DND-41 (cell line): Measurements from ENCODE around the gene MYCBPAP.

Experiments
- ATAC-seq: fragments of 200-7000 bp; cut with Tn5 transposase; 3 replicates; pipeline ENCODE4 v1.9.1; 2021; ENCODE audit warnings: low read depth; ENCODE audit not compliant: insufficient read depth
- DNase-seq: peaks from one replicate; pipeline ENCODE4 v3.0.0-alpha.2; 2020
- H2AFZ ChIP-seq: 2 replicates; pipeline ENCODE4 v1.6.0; 2012; ENCODE audit warnings: low read depth, low read length
- H3K27ac ChIP-seq: 2 replicates; pipeline ENCODE4 v1.5.1; 2012; ENCODE audit warnings: low read length, inconsistent platforms
- H3K27me3 ChIP-seq: fragments of 200-600 bp; sonication (generic); 2 replicates; pipeline ENCODE4 v1.6.0; 2012; ENCODE audit warnings: low read length, mild to moderate bottlenecking, inconsistent platforms; ENCODE audit not compliant: insufficient read depth, poor library complexity
- H3K36me3 ChIP-seq: 2 replicates; pipeline ENCODE4 v1.5.1; 2012; ENCODE audit warnings: low read length, inconsistent platforms; ENCODE audit not compliant: insufficient read depth
- H3K4me1 ChIP-seq: 2 replicates; pipeline ENCODE4 v1.5.1; 2012; ENCODE audit warnings: mild to moderate bottlenecking, low read length; ENCODE audit not compliant: insufficient read depth
- H3K4me2 ChIP-seq: 2 replicates; pipeline ENCODE4 v1.6.0; 2012; ENCODE audit warnings: mild to moderate bottlenecking, moderate library complexity, low read length, inconsistent platforms; ENCODE audit not compliant: insufficient read depth
- H3K4me3 ChIP-seq, 2 experiments: fragments of 200-600 bp in 1 of 2; shearing (Covaris generic) in 1 of 2; 2 replicates each; pipeline ENCODE4 v1.5.1; 2012 to 2016; ENCODE audit warnings: inconsistent platforms in 2 of 2, low read length in 2 of 2, mild to moderate bottlenecking in 2 of 2, low read depth in 1 of 2, moderate library complexity in 1 of 2
- H3K79me2 ChIP-seq: 2 replicates; pipeline ENCODE4 v1.6.0; 2012; ENCODE audit warnings: low read length, inconsistent platforms; ENCODE audit not compliant: insufficient read depth
- H3K9ac ChIP-seq: 2 replicates; pipeline ENCODE4 v1.6.0; 2012; ENCODE audit warnings: low read depth, mild to moderate bottlenecking, inconsistent platforms, low read length, moderate library complexity
- H3K9me3 ChIP-seq: 2 replicates; pipeline ENCODE4 v1.5.1; 2012; ENCODE audit warnings: low read length, moderate library complexity, mild to moderate bottlenecking, inconsistent platforms; ENCODE audit not compliant: insufficient read depth, severe bottlenecking
- H4K20me1 ChIP-seq: 2 replicates; pipeline ENCODE4 v1.6.0; 2012; ENCODE audit warnings: low read length; ENCODE audit not compliant: insufficient read depth
- EZH2 ChIP-seq: IDR thresholded peaks from 3 replicates; pipeline ENCODE4 v1.6.1; 2012; ENCODE audit warnings: borderline replicate concordance, low read depth, mild to moderate bottlenecking, moderate library complexity, low read length, inconsistent platforms; ENCODE audit not compliant: severe bottlenecking
- TF ChIP-seq, protein P1 (sequence below): IDR thresholded peaks from 2 replicates; pipeline ENCODE4 v1.5.1; 2012; ENCODE audit warnings: borderline replicate concordance, low read length, moderate library complexity, mild to moderate bottlenecking; ENCODE audit not compliant: poor library complexity, severe bottlenecking; ENCODE audit errors: extremely low read depth

MYCBPAP gene

DNA sequence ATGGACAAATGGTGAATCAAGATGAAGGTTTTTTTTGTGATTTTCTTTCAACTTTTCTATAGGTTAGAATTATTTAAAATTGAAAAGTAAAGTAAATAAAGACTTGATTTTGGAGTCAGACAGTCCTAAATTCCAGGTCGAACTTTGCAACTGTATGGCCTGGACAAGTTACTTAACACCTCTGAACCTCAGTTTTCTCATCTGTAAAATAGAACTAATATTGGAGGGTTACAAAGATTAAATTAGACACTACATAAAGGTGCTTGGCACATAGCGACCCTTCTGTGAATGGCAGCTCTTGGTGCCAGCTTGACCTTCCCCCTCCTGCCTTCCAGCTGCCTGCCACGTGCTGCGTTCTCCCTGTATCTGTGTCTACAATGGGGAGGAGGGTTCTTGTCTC lies 26.6 kb upstream of the MYCBPAP start:
- no peak overlapping the region for H3K9ac ChIP-seq

DNA sequence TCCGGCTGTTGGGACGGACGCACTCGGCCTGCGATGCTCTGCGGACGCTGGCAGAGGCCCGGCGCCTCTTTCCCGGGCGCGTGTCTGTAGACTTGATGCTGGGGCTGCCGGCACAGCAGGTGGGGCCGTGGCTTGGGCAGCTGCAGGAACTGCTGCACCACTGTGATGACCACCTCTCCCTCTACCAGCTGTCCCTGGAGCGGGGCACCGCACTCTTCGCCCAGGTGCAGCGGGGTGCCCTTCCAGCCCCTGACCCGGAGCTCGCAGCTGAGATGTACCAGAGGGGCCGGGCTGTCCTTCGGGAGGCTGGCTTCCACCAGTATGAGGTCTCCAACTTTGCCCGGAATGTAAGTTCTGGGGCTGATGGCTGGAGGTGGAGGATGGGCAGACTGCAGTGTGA lies 26.1 kb upstream of the MYCBPAP start:
- Histone ChIP-seq H3K79me2 (peaks cover 38% of the 10 kb centered on the region), H3K9ac (no peak overlapping the region), H3K4me2 (no peak overlapping the region), H3K4me1 (peaks cover 29% of the 10 kb centered on the region), H3K4me3 (no peak overlapping the region), H3K27ac (no peak overlapping the region), H2AFZ (no peak overlapping the region), H3K9me3 (no peaks in the 10 kb centered on the region), H4K20me1 (peaks cover 17% of the 10 kb centered on the region; the same call in 1 of the 2 replicates), H3K36me3 (peaks cover 62% of the 10 kb centered on the region), H3K27me3 (no peaks in the 10 kb centered on the region)
- DNase-seq (no peak), ATAC-seq (no peak)
- TF ChIP-seq, protein P1, sequence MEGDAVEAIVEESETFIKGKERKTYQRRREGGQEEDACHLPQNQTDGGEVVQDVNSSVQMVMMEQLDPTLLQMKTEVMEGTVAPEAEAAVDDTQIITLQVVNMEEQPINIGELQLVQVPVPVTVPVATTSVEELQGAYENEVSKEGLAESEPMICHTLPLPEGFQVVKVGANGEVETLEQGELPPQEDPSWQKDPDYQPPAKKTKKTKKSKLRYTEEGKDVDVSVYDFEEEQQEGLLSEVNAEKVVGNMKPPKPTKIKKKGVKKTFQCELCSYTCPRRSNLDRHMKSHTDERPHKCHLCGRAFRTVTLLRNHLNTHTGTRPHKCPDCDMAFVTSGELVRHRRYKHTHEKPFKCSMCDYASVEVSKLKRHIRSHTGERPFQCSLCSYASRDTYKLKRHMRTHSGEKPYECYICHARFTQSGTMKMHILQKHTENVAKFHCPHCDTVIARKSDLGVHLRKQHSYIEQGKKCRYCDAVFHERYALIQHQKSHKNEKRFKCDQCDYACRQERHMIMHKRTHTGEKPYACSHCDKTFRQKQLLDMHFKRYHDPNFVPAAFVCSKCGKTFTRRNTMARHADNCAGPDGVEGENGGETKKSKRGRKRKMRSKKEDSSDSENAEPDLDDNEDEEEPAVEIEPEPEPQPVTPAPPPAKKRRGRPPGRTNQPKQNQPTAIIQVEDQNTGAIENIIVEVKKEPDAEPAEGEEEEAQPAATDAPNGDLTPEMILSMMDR = no peak
- no peak for TF ChIP-seq EZH2

More for the DNA sequence above, 26.6 kb upstream of the MYCBPAP start:
- ATAC-seq = no peak
- Histone ChIP-seq H3K36me3 (peaks cover 62% of the 10 kb centered on the region), H3K79me2 (peaks cover 38% of the 10 kb centered on the region), H3K27me3 (no peaks in the 10 kb centered on the region), H3K9me3 (no peaks in the 10 kb centered on the region), H2AFZ (no peak overlapping the region), H3K4me1 (peaks cover 29% of the 10 kb centered on the region), H3K27ac (no peak overlapping the region), H4K20me1 (peaks cover 17% of the 10 kb centered on the region; the same call in 1 of the 2 replicates), H3K4me3 (no peak overlapping the region), H3K4me2 (no peak overlapping the region)
- TF ChIP-seq, protein P1 = no peak
- no peak for TF ChIP-seq EZH2
- no peak for DNase-seq

DNA sequence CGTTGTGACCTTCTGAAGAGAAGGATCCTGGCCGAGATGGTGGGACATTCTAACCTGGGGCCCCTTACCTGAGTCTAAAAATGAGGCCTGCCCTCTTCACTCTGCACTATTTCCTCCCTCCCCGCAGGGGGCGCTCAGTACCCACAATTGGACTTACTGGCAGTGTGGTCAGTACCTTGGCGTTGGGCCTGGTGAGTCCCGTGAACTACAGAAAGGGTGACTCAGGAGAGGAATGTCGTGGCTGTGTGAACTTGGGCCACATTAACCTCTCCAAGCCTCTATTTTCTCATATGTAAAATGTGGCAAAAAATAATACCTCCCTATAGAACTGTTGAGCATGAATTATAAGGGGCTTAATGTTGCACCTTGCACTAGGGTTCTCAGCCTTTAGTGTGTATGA lies 25.7 kb upstream of the MYCBPAP start:
- DNase-seq = peak; percentile 50
- no peak for TF ChIP-seq EZH2
- TF ChIP-seq, protein P1 = peak; percentile 75
- ATAC-seq = no peak
- Histone ChIP-seq H3K9ac (no peak overlapping the region), H3K36me3 (peaks cover 62% of the 10 kb centered on the region), H3K9me3 (no peaks in the 10 kb centered on the region), H3K79me2 (peaks cover 38% of the 10 kb centered on the region), H3K4me2 (no peak overlapping the region), H2AFZ (no peak overlapping the region), H3K27me3 (no peaks in the 10 kb centered on the region), H3K27ac (no peak overlapping the region), H4K20me1 (peaks cover 17% of the 10 kb centered on the region; the same call in 1 of the 2 replicates), H3K4me3 (no peak overlapping the region), H3K4me1 (peaks cover 27% of the 10 kb centered on the region)

DNA sequence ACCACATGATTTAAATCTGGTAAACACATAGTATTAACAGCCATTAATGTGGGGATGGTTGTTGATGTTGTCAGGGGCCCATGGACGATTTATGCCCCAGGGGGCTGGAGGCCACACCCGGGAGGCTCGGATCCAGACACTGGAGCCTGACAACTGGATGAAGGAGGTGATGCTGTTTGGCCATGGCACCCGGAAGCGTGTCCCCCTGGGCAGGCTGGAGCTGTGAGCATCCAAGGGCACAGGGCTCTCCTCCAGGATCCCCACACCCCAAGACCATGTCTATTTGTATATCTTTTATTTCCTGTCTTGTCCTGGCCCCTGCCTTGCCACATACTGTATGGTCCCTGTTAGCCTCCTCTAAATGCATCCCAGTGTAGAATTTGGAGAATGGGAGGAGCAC lies 25.0 kb upstream of the MYCBPAP start:
- DNase-seq = no peak
- Histone ChIP-seq H3K4me1 (peaks cover 20% of the 10 kb centered on the region), H3K79me2 (peaks cover 32% of the 10 kb centered on the region), H3K9ac (no peak overlapping the region), H4K20me1 (peaks cover 17% of the 10 kb centered on the region; the same call in 1 of the 2 replicates), H3K4me3 (no peak overlapping the region), H3K4me2 (no peak overlapping the region), H3K36me3 (peaks cover 62% of the 10 kb centered on the region), H3K27ac (no peak overlapping the region), H3K9me3 (no peaks in the 10 kb centered on the region), H2AFZ (no peak overlapping the region), H3K27me3 (no peaks in the 10 kb centered on the region)
- ATAC-seq = no peak
- no peak for TF ChIP-seq EZH2
- TF ChIP-seq, protein P1 = no peak
